Type B pancreatic cell (in vitro differentiated cells): ENCODE results near the gene SPON2. TPM values are rescaled to one million over a fixed set of nuclear protein-coding genes. Genes with fewer than 3 reads are reported as not detected.

Source experiments
- DNase-seq: peaks from one replicate; pipeline ENCODE4 v3.0.0; 2021; ENCODE audit warnings: mixed read lengths; ENCODE audit not compliant: unreplicated experiment; ENCODE audit errors: extremely low spot score
- H3K27ac Mint-ChIP-seq: 2 replicates; pipeline ENCODE4 v1.8.0; 2021; ENCODE audit warnings: mild to moderate bottlenecking, mixed read lengths
- H3K27me3 Mint-ChIP-seq: 2 replicates; pipeline ENCODE4 v1.8.0; 2021; ENCODE audit warnings: mixed read lengths
- H3K36me3 Mint-ChIP-seq: 2 replicates; pipeline ENCODE4 v1.8.0; 2021; ENCODE audit warnings: mixed read lengths
- H3K4me1 Mint-ChIP-seq: one replicate; pipeline ENCODE4 v1.8.0; 2021; ENCODE audit warnings: mixed read lengths; ENCODE audit not compliant: unreplicated experiment
- H3K4me3 Mint-ChIP-seq: 2 replicates; pipeline ENCODE4 v1.8.0; 2021; ENCODE audit warnings: mild to moderate bottlenecking, mixed read lengths
- H3K9me3 Mint-ChIP-seq: 2 replicates; pipeline ENCODE4 v1.8.0; 2021; ENCODE audit warnings: mixed read lengths
- CTCF ChIP-seq: fragments of 200-600 bp; sonication (generic); conservative IDR thresholded peaks from 2 replicates; pipeline ENCODE4 v1.5.0; 2021; ENCODE audit warnings: antibody characterized with exemption, mild to moderate bottlenecking
- total RNA-seq: library from RNA; stranded (reverse); gene quantifications from 2 replicates; pipeline ENCODE4 v1.2.1, GENCODE V29; 2021; ENCODE audit warnings: low replicate concordance

Gene SPON2
- total RNA-seq, 1 donor from 2014 or later = 10.4 TPM

- no peaks in the 10 kb centered on the region for H3K9me3 Mint-ChIP-seq
- peak; percentile 70 for DNase-seq
- peaks cover 11% of the 10 kb centered on the region for H3K4me1 Mint-ChIP-seq
- no peak overlapping the region for H3K4me3 Mint-ChIP-seq
- no peaks in the 10 kb centered on the region for H3K36me3 Mint-ChIP-seq
- no peak overlapping the region for H3K27ac Mint-ChIP-seq
- no peak for TF ChIP-seq CTCF
- H3K27me3 Mint-ChIP-seq = peaks cover 48% of the 10 kb centered on the region
These were observed 2.7 kb downstream of the SPON2 start for GRCh38 chr4:1169691-1170096.

GRCh38 chr4:1169171-1169671 is 3.2 kb downstream of the SPON2 start:
- no peak for TF ChIP-seq CTCF
- Mint-ChIP-seq H3K36me3 (no peaks in the 10 kb centered on the region), H3K9me3 (no peaks in the 10 kb centered on the region), H3K4me3 (peak overlapping the region; percentile 41), H3K27ac (no peak overlapping the region), H3K4me1 (peaks cover 11% of the 10 kb centered on the region), H3K27me3 (peaks cover 47% of the 10 kb centered on the region)
- DNase-seq = no peak

- peaks cover 8% of the 10 kb centered on the region for H3K4me1 Mint-ChIP-seq
- peak overlapping the region; percentile 44 for H3K4me3 Mint-ChIP-seq
- DNase-seq = no peak
- peaks cover 41% of the 10 kb centered on the region for H3K27me3 Mint-ChIP-seq
- TF ChIP-seq CTCF = no peak
- no peak overlapping the region for H3K27ac Mint-ChIP-seq
- H3K9me3 Mint-ChIP-seq = no peaks in the 10 kb centered on the region
- H3K36me3 Mint-ChIP-seq = no peaks in the 10 kb centered on the region
These were observed 3.9 kb downstream of the SPON2 start for GRCh38 chr4:1168191-1169101.

- no peaks in the 10 kb centered on the region for H3K36me3 Mint-ChIP-seq
- H3K4me1 Mint-ChIP-seq = peaks cover 6% of the 10 kb centered on the region
- peak; percentile 83 for DNase-seq
- TF ChIP-seq CTCF = peak; percentile 95
- H3K9me3 Mint-ChIP-seq = no peaks in the 10 kb centered on the region
- H3K27ac Mint-ChIP-seq = no peak overlapping the region
- H3K4me3 Mint-ChIP-seq = peak overlapping the region; percentile 84
- peaks cover 41% of the 10 kb centered on the region for H3K27me3 Mint-ChIP-seq
These were observed 5.0 kb downstream of the SPON2 start for GRCh38 chr4:1167244-1167949.

- Mint-ChIP-seq H3K36me3 (no peaks in the 10 kb centered on the region), H3K27ac (no peak overlapping the region), H3K9me3 (no peaks in the 10 kb centered on the region), H3K4me1 (peaks cover 6% of the 10 kb centered on the region), H3K27me3 (peaks cover 42% of the 10 kb centered on the region), H3K4me3 (peak overlapping the region; percentile 84)
- no peak for DNase-seq
- TF ChIP-seq CTCF = no peak
These were observed 5.7 kb downstream of the SPON2 start for GRCh38 chr4:1166509-1167243.
